ENCODE results near the gene CDH23.

CDH23 gene

DNA sequence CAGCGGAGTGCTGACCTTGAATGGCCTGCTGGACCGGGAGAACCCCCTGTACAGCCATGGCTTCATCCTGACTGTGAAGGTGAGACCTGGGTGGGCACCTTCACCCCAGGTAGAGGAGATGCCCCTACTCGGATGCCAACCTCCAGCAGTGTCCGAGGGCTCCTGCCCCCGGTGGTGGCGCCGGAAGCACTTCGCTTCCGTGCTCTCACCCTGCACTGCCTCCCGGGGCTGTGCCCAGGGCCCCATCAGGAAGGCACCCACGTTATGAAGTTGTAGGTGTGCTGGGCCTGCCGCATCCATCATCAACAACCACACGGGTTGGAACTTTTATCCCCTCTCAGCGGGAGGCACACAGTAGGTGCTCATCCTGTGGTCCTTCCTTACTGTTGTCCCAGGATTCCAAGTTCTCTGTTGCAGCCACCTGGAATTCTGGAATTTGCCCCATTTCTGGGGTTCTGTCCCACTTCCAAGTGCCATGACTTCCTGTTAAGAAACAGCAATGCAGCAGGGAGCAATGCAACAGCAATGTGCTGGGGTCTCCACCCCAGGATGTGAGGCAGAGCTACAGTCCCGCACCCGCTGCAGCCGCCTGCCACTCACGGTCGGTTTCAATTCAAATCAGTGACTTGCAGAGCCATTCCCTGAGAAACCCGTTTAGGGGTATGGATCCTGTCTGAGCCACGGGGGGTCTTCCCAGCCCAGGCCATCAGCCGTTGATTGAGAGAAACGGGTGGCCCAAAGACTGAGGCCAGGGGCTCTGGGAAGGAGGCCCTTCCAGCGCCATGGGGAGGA, 219.0 kb downstream of the CDH23 start:
- peaks cover 31% of the 10 kb centered on the region for H3K27me3 Mint-ChIP-seq (ENCODE audit: low read depth, poor library complexity)
- no peak for DNase-seq
- TF ChIP-seq CTCF (IDR thresholded peaks at IDR 0.05): no peak
- no peaks in the 10 kb centered on the region for H3K9me3 Mint-ChIP-seq
- H3K36me3 Mint-ChIP-seq (ENCODE audit: low read depth): no peaks in the 10 kb centered on the region
- peaks cover 8% of the 10 kb centered on the region for H3K4me1 Mint-ChIP-seq
- no peak overlapping the region for H3K4me3 Mint-ChIP-seq
- H3K27ac Mint-ChIP-seq: no peak overlapping the region

DNA sequence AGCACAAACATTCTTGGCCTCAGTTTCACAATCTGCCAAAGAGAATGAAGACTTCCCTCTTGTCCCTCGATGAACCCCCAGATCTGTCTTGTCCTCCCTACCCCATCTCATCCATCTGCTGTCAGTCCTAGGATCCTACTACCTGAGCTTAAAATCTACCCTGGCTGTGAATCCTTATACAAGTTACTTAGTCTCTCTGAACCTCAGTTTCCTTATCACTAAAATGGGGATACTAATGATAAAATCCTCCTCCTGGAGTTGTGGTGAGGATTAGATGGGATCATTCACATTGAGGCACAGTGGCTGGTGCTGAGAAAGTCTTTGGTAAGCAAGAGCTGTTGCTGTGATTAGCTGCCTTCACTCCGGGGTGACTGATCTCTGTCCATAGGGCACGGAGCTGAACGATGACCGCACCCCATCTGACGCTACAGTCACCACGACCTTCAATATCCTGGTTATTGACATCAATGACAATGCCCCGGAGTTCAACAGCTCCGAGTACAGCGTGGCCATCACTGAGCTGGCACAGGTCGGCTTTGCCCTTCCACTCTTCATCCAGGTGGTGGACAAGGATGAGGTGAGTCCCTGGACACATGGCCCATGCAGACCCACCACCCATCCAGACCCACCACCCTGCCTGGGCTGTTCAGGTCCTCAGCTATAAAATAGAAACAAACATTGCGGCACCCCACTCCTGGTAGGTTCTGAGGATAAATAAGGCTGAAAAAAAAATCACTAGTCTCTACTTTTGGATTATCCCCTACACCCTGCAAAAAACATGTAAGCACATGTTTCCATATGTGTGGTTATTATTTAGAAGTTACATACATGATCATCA, 220.3 kb downstream of the CDH23 start:
- Mint-ChIP-seq H3K4me3 (no peak overlapping the region), H3K9me3 (no peaks in the 10 kb centered on the region), H3K27me3 (ENCODE audit: low read depth, poor library complexity) (peaks cover 27% of the 10 kb centered on the region), H3K27ac (no peak overlapping the region), H3K36me3 (ENCODE audit: low read depth) (no peaks in the 10 kb centered on the region), H3K4me1 (peaks cover 15% of the 10 kb centered on the region)
- DNase-seq: no peak
- TF ChIP-seq CTCF (IDR thresholded peaks at IDR 0.05): no peak

- no peaks in the 10 kb centered on the region for H3K36me3 Mint-ChIP-seq (ENCODE audit: low read depth)
- no peak overlapping the region for H3K4me3 Mint-ChIP-seq
- no peak overlapping the region for H3K27ac Mint-ChIP-seq
- H3K9me3 Mint-ChIP-seq: no peaks in the 10 kb centered on the region
- H3K27me3 Mint-ChIP-seq (ENCODE audit: low read depth, poor library complexity): peaks cover 29% of the 10 kb centered on the region
- peaks cover 27% of the 10 kb centered on the region for H3K4me1 Mint-ChIP-seq
- no peak for TF ChIP-seq CTCF (IDR thresholded peaks at IDR 0.05)
- no peak for DNase-seq
Measured at GRCh38 chr10:71618176-71618575, 221.5 kb downstream of the CDH23 start.

GRCh38 chr10:71618598-71618997, 221.9 kb downstream of the CDH23 start:
- DNase-seq: no peak
- Mint-ChIP-seq H3K9me3 (no peaks in the 10 kb centered on the region), H3K27ac (no peak overlapping the region), H3K27me3 (ENCODE audit: low read depth, poor library complexity) (peaks cover 27% of the 10 kb centered on the region), H3K4me3 (no peak overlapping the region), H3K36me3 (ENCODE audit: low read depth) (no peaks in the 10 kb centered on the region), H3K4me1 (peaks cover 31% of the 10 kb centered on the region)
- TF ChIP-seq CTCF (IDR thresholded peaks at IDR 0.05): no peak

DNA sequence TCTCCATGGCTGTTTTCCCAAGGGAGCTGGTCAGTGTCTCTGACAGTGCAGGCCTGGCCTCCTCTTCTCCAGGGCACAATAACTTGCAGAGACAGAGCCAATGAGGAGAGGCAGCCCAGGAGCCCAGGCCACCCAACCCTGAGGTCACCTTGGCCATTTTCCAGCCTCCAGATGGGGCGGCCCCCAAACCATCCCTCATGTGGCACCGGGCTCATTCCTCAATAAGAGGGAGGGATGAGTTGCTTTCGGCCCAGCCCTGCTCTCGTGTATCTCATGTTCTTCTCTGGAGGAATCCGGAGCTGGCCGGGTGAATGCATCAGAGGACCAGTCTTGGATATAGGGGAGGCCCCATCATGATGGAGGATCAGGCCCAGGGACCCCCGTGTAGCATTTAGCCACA, 223.9 kb downstream of the CDH23 start:
- no peak for DNase-seq
- no peak overlapping the region for H3K4me3 Mint-ChIP-seq
- no peak overlapping the region for H3K27ac Mint-ChIP-seq
- no peaks in the 10 kb centered on the region for H3K36me3 Mint-ChIP-seq (ENCODE audit: low read depth)
- no peaks in the 10 kb centered on the region for H3K9me3 Mint-ChIP-seq
- TF ChIP-seq CTCF (IDR thresholded peaks at IDR 0.05): no peak
- peaks cover 18% of the 10 kb centered on the region for H3K27me3 Mint-ChIP-seq (ENCODE audit: low read depth, poor library complexity)
- peaks cover 39% of the 10 kb centered on the region for H3K4me1 Mint-ChIP-seq
